Gastroesophageal sphincter (tissue), 4 donors: ENCODE measurements around the gene DLK2. TPM values are rescaled to one million over a fixed set of nuclear protein-coding genes. Genes with fewer than 3 reads are reported as not detected.
A peak's percentile ranks its signal among the peaks of the same experiment; 100 is the strongest.

Source experiments
- ATAC-seq: fragments of 150-250 bp; one replicate; pipeline ENCODE4 v1.9.1; 2016; ENCODE audit warnings: mild to moderate bottlenecking, moderate library complexity
- H3K27ac ChIP-seq, 4 donors: fragments of 200-600 bp; sonication (generic) in 3 of 4; 1 replicate in 3 of 4; 2 replicates in 1 of 4; pipeline ENCODE4 v1.5.1; 2016 to 2019
- H3K27me3 ChIP-seq: fragments of 200-600 bp; sonication (generic); one replicate; pipeline ENCODE4 v1.5.1; 2019
- H3K36me3 ChIP-seq, 2 donors: fragments of 200-600 bp; sonication (generic); one replicate each; pipeline ENCODE4 v1.5.1; 2019; ENCODE audit warnings: control low read depth in 1 of 2
- H3K4me1 ChIP-seq, 3 donors: fragments of 200-600 bp; sonication (generic); 1 replicate in 2 of 3; 2 replicates in 1 of 3; pipeline ENCODE4 v1.5.1; 2016 to 2019; ENCODE audit warnings: control low read depth in 2 of 3
- H3K4me3 ChIP-seq, 2 donors: fragments of 200-600 bp; sonication (generic); one replicate each; pipeline ENCODE4 v1.5.1; 2019; ENCODE audit warnings: mild to moderate bottlenecking in 1 of 2, moderate library complexity in 1 of 2
- H3K9me3 ChIP-seq, 3 donors: fragments of 200-600 bp; sonication (generic); one replicate each; pipeline ENCODE4 v1.5.1; 2017 to 2019; ENCODE audit warnings: control low read depth in 2 of 3
- CTCF ChIP-seq, 4 experiments: fragments of 200-600 bp in 2 of 4; fragments of 450-650 bp in 2 of 4; sonication (generic) in 1 of 4; IDR thresholded peaks; one replicate each; pipeline ENCODE4 v1.5.1; 2017 to 2019; ENCODE audit warnings: antibody characterized with exemption in 4 of 4, mild to moderate bottlenecking in 2 of 4, moderate library complexity in 2 of 4
- EP300 ChIP-seq: sonication (generic); formaldehyde crosslinking; IDR thresholded peaks from one replicate; pipeline ENCODE4 v1.6.1; 2017; ENCODE audit warnings: antibody characterized with exemption, mild to moderate bottlenecking
- POLR2A ChIP-seq, 2 donors: fragments of 450-650 bp; IDR thresholded peaks; one replicate each; pipeline ENCODE4 v1.6.1; 2017; ENCODE audit warnings: antibody characterized with exemption in 2 of 2, mild to moderate bottlenecking in 2 of 2, moderate library complexity in 1 of 2
- POLR2AphosphoS5 ChIP-seq: sonication (generic); formaldehyde crosslinking; IDR thresholded peaks from one replicate; pipeline ENCODE4 v1.6.1; 2017; ENCODE audit warnings: antibody characterized with exemption
- WGBS, 2 donors: methylation state at CpG; one replicate each; pipeline ENCODE4 v1.1.5; 2018; ENCODE audit warnings: low coverage in 1 of 2; 5-methylcytosine and 5-hydroxymethylcytosine counted together
- total RNA-seq, 4 donors: library from RNA; depleted of rRNA; stranded (reverse); fragments of >200 nt; gene quantifications; one replicate each; pipeline ENCODE4 v1.1.0, GENCODE V29; 2016

Gene DLK2
- total RNA-seq, 4 donors from 2014 or later, result 0.54 TPM; not detected in 3

GRCh38 chr6:43497689-43498088, 42.3 kb upstream of the DLK2 start:
- no peaks in the 10 kb centered on the region for H3K27me3 ChIP-seq
- H3K4me1 ChIP-seq, result peaks cover 0 to 42% (median 19%) of the 10 kb centered on the region in 3 donors
- H3K9me3 ChIP-seq, result no peaks in the 10 kb centered on the region
- H3K36me3 ChIP-seq, result peaks cover 0 to 53% of the 10 kb centered on the region in 2 donors
- 77 to 81% methylated on average over 4 to 7 of the region's 12 CpGs for WGBS, 2 donors
- no peak overlapping the region for H3K27ac ChIP-seq
- TF ChIP-seq CTCF (IDR thresholded peaks at IDR 0.05) (no peak), POLR2AphosphoS5 (no peak), POLR2A (IDR thresholded peaks at IDR 0.05) (no peak), EP300 (no peak)
- ATAC-seq, result no peak
- no peak overlapping the region for H3K4me3 ChIP-seq

- Histone ChIP-seq H3K36me3 (peaks cover 0 to 47% of the 10 kb centered on the region in 2 donors), H3K4me3 (no peak overlapping the region), H3K27me3 (no peaks in the 10 kb centered on the region), H3K4me1 (peaks cover 0 to 42% (median 25%) of the 10 kb centered on the region in 3 donors), H3K9me3 (no peaks in the 10 kb centered on the region), H3K27ac (no peak overlapping the region)
- no peak for ATAC-seq
- WGBS, 2 donors, result 80 to 100% methylated on average over 1 to 2 of the region's 6 CpGs
- no peak for TF ChIP-seq POLR2A (IDR thresholded peaks at IDR 0.05)
- TF ChIP-seq EP300, result no peak
- no peak for TF ChIP-seq CTCF (IDR thresholded peaks at IDR 0.05)
- TF ChIP-seq POLR2AphosphoS5, result no peak
Observed at GRCh38 chr6:43497129-43497396, 41.7 kb upstream of the DLK2 start.

GRCh38 chr6:43496370-43497128, 41.2 kb upstream of the DLK2 start:
- H3K27ac ChIP-seq, result no peak overlapping the region
- TF ChIP-seq CTCF (IDR thresholded peaks at IDR 0.05) (peak in 3 of 4 experiments; percentile 44 to 68 (median 48)), EP300 (no peak), POLR2AphosphoS5 (no peak), POLR2A (IDR thresholded peaks at IDR 0.05) (no peak)
- peak; percentile 13 for ATAC-seq
- peaks cover 2 to 42% (median 29%) of the 10 kb centered on the region in 3 donors for H3K4me1 ChIP-seq
- H3K9me3 ChIP-seq, result no peaks in the 10 kb centered on the region
- peaks cover 0 to 42% of the 10 kb centered on the region in 2 donors for H3K36me3 ChIP-seq
- 0% methylated on average over 1 of the region's 18 CpGs; no CpG with 5 or more reads in 1 of the 2 donors for WGBS, 2 donors
- H3K4me3 ChIP-seq, result no peak overlapping the region
- no peaks in the 10 kb centered on the region for H3K27me3 ChIP-seq

GRCh38 chr6:43495409-43495941, 40.1 kb upstream of the DLK2 start:
- Histone ChIP-seq H3K36me3 (peaks cover 0 to 31% of the 10 kb centered on the region in 2 donors), H3K27me3 (no peaks in the 10 kb centered on the region), H3K27ac (no peak overlapping the region), H3K9me3 (no peaks in the 10 kb centered on the region), H3K4me3 (no peak overlapping the region), H3K4me1 (peaks cover 2 to 42% (median 29%) of the 10 kb centered on the region in 3 donors)
- 20% methylated on average over 1 of the region's 4 CpGs; no CpG with 5 or more reads in 1 of the 2 donors for WGBS, 2 donors
- ATAC-seq, result no peak
- TF ChIP-seq POLR2AphosphoS5 (no peak), EP300 (no peak), POLR2A (IDR thresholded peaks at IDR 0.05) (no peak), CTCF (IDR thresholded peaks at IDR 0.05) (no peak)

- Histone ChIP-seq H3K4me1 (peaks cover 2 to 41% (median 29%) of the 10 kb centered on the region in 3 donors), H3K27me3 (no peaks in the 10 kb centered on the region), H3K36me3 (peaks cover 0 to 24% of the 10 kb centered on the region in 2 donors), H3K9me3 (no peaks in the 10 kb centered on the region), H3K4me3 (no peak overlapping the region), H3K27ac (no peak overlapping the region)
- no peak for ATAC-seq
- WGBS, 2 donors, result 100% methylated on average over 2 of the region's 4 CpGs; no CpG with 5 or more reads in 1 of the 2 donors
- TF ChIP-seq POLR2AphosphoS5 (no peak), POLR2A (IDR thresholded peaks at IDR 0.05) (no peak), EP300 (no peak), CTCF (IDR thresholded peaks at IDR 0.05) (no peak)
Observed at GRCh38 chr6:43494766-43495165, 39.4 kb upstream of the DLK2 start.
